Cardiac muscle cell (in vitro differentiated cells and primary cell): ENCODE data around the gene S100A2. TPM values are rescaled to one million over a fixed set of nuclear protein-coding genes. Genes with fewer than 3 reads are reported as not detected.

Experiments used
- DNase-seq, 2 donors: peaks; one replicate each; pipeline versions ENCODE4 v3.0.0 to v3.0.0-alpha.2; 2010 to 2017; ENCODE audit warnings: low read depth in 1 of 2, low spot score in 1 of 2
- H3K27ac ChIP-seq: fragments of 200-600 bp; sonication (generic); 2 replicates; pipeline ENCODE4 v1.5.1; 2016
- H3K27me3 ChIP-seq: fragments of 200-600 bp; sonication (generic); 2 replicates; pipeline ENCODE4 v1.6.0; 2016; ENCODE audit warnings: control low read depth
- H3K36me3 ChIP-seq: fragments of 200-600 bp; sonication (generic); 2 replicates; pipeline ENCODE4 v1.5.1; 2016; ENCODE audit warnings: control low read depth
- H3K4me1 ChIP-seq: fragments of 200-600 bp; sonication (generic); 2 replicates; pipeline ENCODE4 v1.8.1; 2017; ENCODE audit warnings: low read depth, mild to moderate bottlenecking, mixed run types
- H3K4me3 ChIP-seq: fragments of 200-600 bp; sonication (generic); 2 replicates; pipeline ENCODE4 v1.5.1; 2016; ENCODE audit warnings: mild to moderate bottlenecking
- H3K9me3 ChIP-seq: fragments of 200-600 bp; sonication (generic); 2 replicates; pipeline ENCODE4 v1.5.1; 2017; ENCODE audit warnings: low read depth, mild to moderate bottlenecking, control low read depth
- CTCF ChIP-seq: IDR thresholded peaks from 2 replicates; pipeline ENCODE4 v1.5.1; 2012; ENCODE audit warnings: low read depth, mild to moderate bottlenecking, low read length
- polyA plus RNA-seq: library from polyadenylated mRNA; unstranded; fragments of >200 nt; fragmentation: Nextera tagmentation; extraction: Ambion mirVana; gene quantifications from 2 replicates; pipeline ENCODE4 v1.2.1, GENCODE V29; 2016
- total RNA-seq: library from RNA; depleted of rRNA; stranded (reverse); fragments of >200 nt; gene quantifications from 2 replicates; pipeline ENCODE4 v1.2.3, GENCODE V29; 2016

Gene S100A2
- total and polyA plus RNA-seq, 2 experiments from 2014 or later = 2.3 TPM; not detected in 1

DNA sequence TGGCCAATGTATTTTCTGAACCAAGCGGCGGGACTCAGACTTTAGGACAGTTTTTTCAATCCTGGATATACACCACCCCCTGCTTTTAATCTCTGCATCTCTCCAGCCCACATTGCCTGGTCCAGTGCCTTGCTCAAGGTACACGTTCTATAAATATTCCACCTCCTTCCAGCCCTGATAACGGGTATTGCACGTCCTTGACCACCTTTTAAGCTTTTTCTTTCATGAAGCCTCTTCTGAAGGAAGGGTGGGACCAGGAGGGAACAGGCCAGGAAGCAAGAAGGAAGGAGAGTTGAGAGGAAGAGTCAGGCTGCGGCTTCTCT lies 43.9 kb upstream of the S100A2 start:
- H3K27me3 ChIP-seq = no peaks in the 10 kb centered on the region
- peak overlapping the region; percentile 74 for H3K27ac ChIP-seq
- peaks cover 33% of the 10 kb centered on the region for H3K4me1 ChIP-seq
- no peaks in the 10 kb centered on the region for H3K9me3 ChIP-seq
- no peaks in the 10 kb centered on the region for H3K36me3 ChIP-seq
- no peak for TF ChIP-seq CTCF
- no peak for DNase-seq
- no peak overlapping the region for H3K4me3 ChIP-seq

DNA sequence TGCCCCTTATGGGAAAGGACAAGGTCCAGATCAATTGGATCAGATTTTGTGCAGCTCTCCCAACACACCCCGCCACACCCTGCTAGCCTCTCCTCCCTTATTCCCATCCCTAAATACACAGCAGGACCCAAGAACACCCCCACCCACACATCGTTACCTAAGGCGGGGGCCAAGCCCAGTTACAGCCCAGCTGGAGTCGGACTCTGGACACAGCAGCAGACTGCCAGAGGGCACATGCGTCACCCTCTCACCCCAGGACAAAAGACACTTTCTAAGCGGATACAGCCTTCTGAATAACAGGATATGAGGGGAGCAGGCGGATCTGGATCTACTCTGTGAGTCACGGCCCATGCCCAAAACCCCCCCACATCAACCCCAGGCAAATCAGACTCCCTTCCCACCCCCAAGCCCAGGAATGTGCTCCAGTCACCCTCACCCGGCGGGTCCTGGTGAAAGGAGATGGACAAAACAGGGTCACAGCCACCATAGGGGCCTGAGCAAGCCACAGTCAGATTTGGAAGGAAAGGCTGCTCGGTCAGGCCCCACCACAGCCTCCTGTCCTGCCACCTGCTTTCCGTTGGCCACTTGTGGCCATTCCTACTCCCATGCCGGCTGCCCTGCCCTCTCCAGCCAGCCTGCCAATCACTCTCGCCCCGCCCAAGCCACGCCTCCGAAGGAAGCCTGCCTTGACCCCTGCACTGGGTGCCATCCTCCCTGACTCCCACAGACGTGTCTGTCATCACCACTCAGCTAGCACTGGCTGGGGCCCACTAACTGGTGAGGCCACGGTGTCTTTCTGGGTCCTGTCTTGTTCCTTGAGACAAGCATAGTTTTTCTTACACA lies 43.3 kb upstream of the S100A2 start:
- no peak for TF ChIP-seq CTCF
- no peak overlapping the region for H3K4me3 ChIP-seq

GRCh38 chr1:153608089-153608682 lies 42.5 kb upstream of the S100A2 start:
- H3K4me3 ChIP-seq = no peak overlapping the region
- no peak for TF ChIP-seq CTCF
- no peak for DNase-seq
- no peaks in the 10 kb centered on the region for H3K9me3 ChIP-seq
- H3K36me3 ChIP-seq = no peaks in the 10 kb centered on the region
- peak overlapping the region; percentile 74 for H3K27ac ChIP-seq
- no peaks in the 10 kb centered on the region for H3K27me3 ChIP-seq
- peaks cover 32% of the 10 kb centered on the region for H3K4me1 ChIP-seq

More for the DNA sequence above, 43.3 kb upstream of the S100A2 start:
- H3K27ac ChIP-seq = peak overlapping the region; percentile 74
- peaks cover 33% of the 10 kb centered on the region for H3K4me1 ChIP-seq
- H3K9me3 ChIP-seq = no peaks in the 10 kb centered on the region
- no peaks in the 10 kb centered on the region for H3K36me3 ChIP-seq
- DNase-seq = peak; percentile 65 to 91
- H3K27me3 ChIP-seq = no peaks in the 10 kb centered on the region

- Histone ChIP-seq H3K27me3 (no peaks in the 10 kb centered on the region), H3K27ac (no peak overlapping the region), H3K36me3 (no peaks in the 10 kb centered on the region), H3K9me3 (no peaks in the 10 kb centered on the region), H3K4me1 (peaks cover 25% of the 10 kb centered on the region), H3K4me3 (no peak overlapping the region)
- TF ChIP-seq CTCF = no peak
- no peak for DNase-seq
Observed at GRCh38 chr1:153607381-153607780, 41.7 kb upstream of the S100A2 start.

DNA sequence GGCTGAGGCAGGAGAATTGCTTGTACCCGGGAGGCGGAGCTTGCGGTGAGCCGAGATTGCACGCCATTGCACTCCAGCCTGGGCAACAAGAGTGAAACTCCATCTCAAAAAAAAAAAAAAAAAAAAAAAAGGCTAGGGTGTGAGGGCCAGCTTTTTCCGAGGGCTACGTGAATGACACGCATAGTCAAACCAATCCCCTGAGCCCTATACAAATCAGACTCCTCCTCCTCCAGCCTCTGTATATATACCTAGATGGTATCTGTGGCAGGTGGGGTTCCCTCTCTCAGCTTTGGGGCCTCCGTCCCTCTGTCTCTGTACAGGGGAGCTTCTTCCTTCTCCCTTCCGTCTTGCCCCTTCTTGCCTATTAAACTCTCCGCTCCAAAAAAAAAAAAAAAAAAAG lies 40.5 kb upstream of the S100A2 start:
- H3K4me3 ChIP-seq = no peak overlapping the region
- no peak for TF ChIP-seq CTCF
- H3K9me3 ChIP-seq = no peaks in the 10 kb centered on the region
- no peaks in the 10 kb centered on the region for H3K36me3 ChIP-seq
- H3K27me3 ChIP-seq = no peaks in the 10 kb centered on the region
- DNase-seq = no peak
- H3K27ac ChIP-seq = no peak overlapping the region
- peaks cover 20% of the 10 kb centered on the region for H3K4me1 ChIP-seq
